Activated B cell treated with CpG ODN at 0.5 μM for 24 hours (primary cell): ENCODE data around the gene WWOX. TPM values are rescaled to one million over a fixed set of nuclear protein-coding genes. Genes with fewer than 3 reads are reported as not detected.

Experiments used
- ATAC-seq: fragments of 200-7000 bp; cut with Tn5 transposase; one replicate; pipeline ENCODE4 v1.10.0; 2021; ENCODE audit warnings: low read depth, mild to moderate bottlenecking, moderate library complexity
- CTCF ChIA-PET: fragments of 350-600 bp; sonication (Branson Sonifier 250); formaldehyde crosslinking; loops from one replicate; lab custom pipeline; 2021; ENCODE audit warnings: antibody characterized with exemption; lab: Charles Lee
- POLR2A ChIA-PET: fragments of 350-600 bp; sonication (Branson Sonifier 250); formaldehyde crosslinking; loops from one replicate; lab custom pipeline; 2021; ENCODE audit warnings: antibody characterized with exemption; lab: Charles Lee
- DNase-seq: peaks from one replicate; pipeline ENCODE4 v3.0.0; 2022
- H3K27ac Mint-ChIP-seq: one replicate; pipeline ENCODE4 v1.8.0; 2020; ENCODE audit warnings: mixed read lengths
- H3K27me3 Mint-ChIP-seq: one replicate; pipeline ENCODE4 v1.8.0; 2021; ENCODE audit warnings: mixed read lengths
- H3K36me3 Mint-ChIP-seq: one replicate; pipeline ENCODE4 v1.8.0; 2021; ENCODE audit warnings: low read depth, mixed read lengths
- H3K4me1 Mint-ChIP-seq: one replicate; pipeline ENCODE4 v1.8.0; 2021; ENCODE audit warnings: mixed read lengths
- H3K4me3 Mint-ChIP-seq: one replicate; pipeline ENCODE4 v1.8.0; 2020; ENCODE audit warnings: mild to moderate bottlenecking, mixed read lengths
- H3K9me3 Mint-ChIP-seq: one replicate; pipeline ENCODE4 v1.8.0; 2020; ENCODE audit warnings: mixed read lengths
- CTCF ChIP-seq: fragments of 200-600 bp; IDR thresholded peaks from one replicate; pipeline ENCODE4 v1.8.0; 2022; ENCODE audit warnings: antibody characterized with exemption, mild to moderate bottlenecking
- intact Hi-C: fragments of 100-400 bp; cut with micrococcal nuclease; formaldehyde crosslinking; loops from one replicate; pipeline ENCODE4 v1.15.1; 2024
- total RNA-seq: library from RNA; stranded (reverse); gene quantifications from 2 replicates; pipeline ENCODE4 v1.2.3, GENCODE V29; 2022

The WWOX gene
- total RNA-seq, 1 donor from 2014 or later: 22.6 TPM

- Mint-ChIP-seq H3K36me3 (peaks cover 8% of the 10 kb centered on the region), H3K9me3 (no peaks in the 10 kb centered on the region), H3K4me3 (no peak overlapping the region), H3K4me1 (no peaks in the 10 kb centered on the region), H3K27ac (no peak overlapping the region), H3K27me3 (no peaks in the 10 kb centered on the region)
- ATAC-seq (no peak), DNase-seq (no peak)
- TF ChIP-seq CTCF: no peak
- intact Hi-C loops: no loop called here
- CTCF ChIA-PET: interaction anchor here (1.3 kb wide), 1 partner anchor 25 kb away, joined by 3 read pairs; no protein-coding TSS in a partner anchor
- POLR2A ChIA-PET: no interaction called here
Measured at GRCh38 chr16:78794581-78795250, 695.3 kb downstream of the WWOX start.

- Mint-ChIP-seq H3K27ac (no peak overlapping the region), H3K36me3 (peaks cover 8% of the 10 kb centered on the region)
- CTCF ChIA-PET: interaction anchor here (1.3 kb wide), 1 partner anchor 25 kb away, joined by 3 read pairs; no protein-coding TSS in a partner anchor
Measured at GRCh38 chr16:78795433-78795832, 696.0 kb downstream of the WWOX start.

GRCh38 chr16:78796221-78796866 lies 696.9 kb downstream of the WWOX start:
- Mint-ChIP-seq H3K36me3 (peaks cover 6% of the 10 kb centered on the region), H3K27ac (no peak overlapping the region), H3K4me3 (no peak overlapping the region), H3K4me1 (no peaks in the 10 kb centered on the region), H3K27me3 (no peaks in the 10 kb centered on the region), H3K9me3 (no peaks in the 10 kb centered on the region)
- intact Hi-C loops: no loop called here
- no peak for ATAC-seq
- POLR2A ChIA-PET: no interaction called here
- no peak for DNase-seq
- CTCF ChIA-PET: no interaction called here
- TF ChIP-seq CTCF: no peak

More at GRCh38 chr16:78795433-78795832, 696.0 kb downstream of the WWOX start:
- no peak for ATAC-seq
- intact Hi-C loops: no loop called here
- H3K27me3 Mint-ChIP-seq: no peaks in the 10 kb centered on the region
- TF ChIP-seq CTCF: no peak
- no peak overlapping the region for H3K4me3 Mint-ChIP-seq
- POLR2A ChIA-PET: no interaction called here
- no peaks in the 10 kb centered on the region for H3K4me1 Mint-ChIP-seq
- no peaks in the 10 kb centered on the region for H3K9me3 Mint-ChIP-seq
- no peak for DNase-seq

GRCh38 chr16:78799429-78799828 lies 700.0 kb downstream of the WWOX start:
- intact Hi-C loops: no loop called here
- Mint-ChIP-seq H3K27me3 (no peaks in the 10 kb centered on the region), H3K4me1 (peaks cover 3% of the 10 kb centered on the region), H3K27ac (no peak overlapping the region), H3K9me3 (no peaks in the 10 kb centered on the region), H3K36me3 (peaks cover 7% of the 10 kb centered on the region), H3K4me3 (no peak overlapping the region)
- TF ChIP-seq CTCF: no peak
- DNase-seq (no peak), ATAC-seq (no peak)
- CTCF ChIA-PET: no interaction called here
- POLR2A ChIA-PET: no interaction called here

- TF ChIP-seq CTCF: no peak
- no peaks in the 10 kb centered on the region for H3K9me3 Mint-ChIP-seq
- H3K27ac Mint-ChIP-seq: no peak overlapping the region
- CTCF ChIA-PET: no interaction called here
- H3K27me3 Mint-ChIP-seq: no peaks in the 10 kb centered on the region
- intact Hi-C loops: no loop called here
- peaks cover 7% of the 10 kb centered on the region for H3K36me3 Mint-ChIP-seq
- peaks cover 3% of the 10 kb centered on the region for H3K4me1 Mint-ChIP-seq
- H3K4me3 Mint-ChIP-seq: no peak overlapping the region
- DNase-seq: no peak
- POLR2A ChIA-PET: no interaction called here
- ATAC-seq: no peak
Measured at GRCh38 chr16:78800523-78800922, 701.1 kb downstream of the WWOX start.
